B cell (primary cell): ENCODE results near the gene SVIP. TPM values are rescaled to one million over a fixed set of nuclear protein-coding genes. Genes with fewer than 3 reads are reported as not detected.

Experiments
- ATAC-seq: fragments of 200-7000 bp; cut with Tn5 transposase; one replicate; pipeline ENCODE4 v1.10.0; 2021; ENCODE audit warnings: low read depth, mild to moderate bottlenecking, moderate number of reproducible peaks, moderate library complexity
- CTCF ChIA-PET: fragments of 350-600 bp; sonication (Branson Sonifier 250); formaldehyde crosslinking; loops from one replicate; lab custom pipeline; 2021; ENCODE audit warnings: antibody characterized with exemption, inconsistent platforms; lab: Charles Lee
- POLR2A ChIA-PET: fragments of 350-600 bp; sonication (Branson Sonifier 250); formaldehyde crosslinking; loops from one replicate; lab custom pipeline; 2021; ENCODE audit warnings: antibody characterized with exemption; lab: Charles Lee
- DNase-seq: peaks from one replicate; pipeline ENCODE4 v3.0.0; 2013
- H2AFZ ChIP-seq: 2 replicates; pipeline ENCODE4 v1.6.1; 2012; ENCODE audit warnings: mild to moderate bottlenecking, low read depth, low read length; ENCODE audit not compliant: insufficient read depth, poor library complexity, severe bottlenecking
- H3K27ac ChIP-seq, 2 donors: 1 replicate in 1 of 2; 2 replicates in 1 of 2; pipeline ENCODE4 v1.5.1; 2012 to 2013; ENCODE audit warnings: low read length in 2 of 2, mild to moderate bottlenecking in 2 of 2, moderate library complexity in 1 of 2
- H3K27me3 ChIP-seq, 4 experiments: fragments of 200-600 bp in 1 of 4; sonication (generic) in 1 of 4; replicated peaks in 1 of 4; 1 replicate in 2 of 4; 2 replicates in 2 of 4; pipeline versions ENCODE4 v1.6.1 to v1.7.0; 2013 to 2016; ENCODE audit warnings: low read length in 3 of 4, mild to moderate bottlenecking in 2 of 4, mixed read lengths in 1 of 4, moderate library complexity in 1 of 4; ENCODE audit not compliant: insufficient read depth in 4 of 4, control insufficient read depth in 3 of 4; ENCODE audit errors: control extremely low read depth in 1 of 4
- H3K36me3 ChIP-seq, 2 experiments: replicated peaks in 1 of 2; 1 replicate in 1 of 2; 2 replicates in 1 of 2; pipeline versions ENCODE4 v1.6.1 to v1.7.1; 2013; ENCODE audit warnings: low read length in 1 of 2; ENCODE audit not compliant: insufficient read depth in 2 of 2, control insufficient read depth in 1 of 2; ENCODE audit errors: control extremely low read depth in 1 of 2, extremely low read depth in 1 of 2
- H3K4me1 ChIP-seq, 2 donors: fragments of 200-600 bp in 1 of 2; sonication (generic) in 1 of 2; 1 replicate in 1 of 2; 2 replicates in 1 of 2; pipeline versions ENCODE4 v1.5.1 to v1.6.1; 2013 to 2017; ENCODE audit warnings: low read length in 2 of 2; ENCODE audit not compliant: control insufficient read depth in 2 of 2, insufficient read depth in 2 of 2
- H3K4me2 ChIP-seq: replicated peaks from 2 replicates; pipeline ENCODE3; 2012; ENCODE audit warnings: mild to moderate bottlenecking, low read depth, low read length; ENCODE audit not compliant: poor library complexity, severe bottlenecking
- H3K4me3 ChIP-seq, 5 experiments: fragments of 200-600 bp in 1 of 5; sonication (generic) in 1 of 5; 1 replicate in 3 of 5; 2 replicates in 2 of 5; pipeline versions ENCODE4 v1.5.1 to v1.7.0; 2011 to 2016; ENCODE audit warnings: low read length in 4 of 5, mild to moderate bottlenecking in 4 of 5, low read depth in 2 of 5, control low read depth in 1 of 5, moderate library complexity in 1 of 5; ENCODE audit not compliant: insufficient read depth in 1 of 5; ENCODE audit errors: control extremely low read depth in 1 of 5, extremely low read depth in 1 of 5
- H3K79me2 ChIP-seq: fragments of 200-600 bp; sonication (generic); one replicate; pipeline ENCODE4 v1.6.0; 2016; ENCODE audit warnings: low read length; ENCODE audit not compliant: control insufficient read depth, insufficient read depth
- H3K9ac ChIP-seq: fragments of 200-600 bp; sonication (generic); 2 replicates; pipeline ENCODE4 v1.6.1; 2017; ENCODE audit warnings: mild to moderate bottlenecking, low read length, moderate library complexity
- H3K9me3 ChIP-seq, 3 donors: one replicate each; pipeline versions ENCODE4 v1.6.1 to v1.7.1; 2013; ENCODE audit warnings: low read length in 2 of 3; ENCODE audit not compliant: control insufficient read depth in 2 of 3, insufficient read depth in 1 of 3; ENCODE audit errors: control extremely low read depth in 1 of 3
- H4K20me1 ChIP-seq: 2 replicates; pipeline ENCODE4 v1.6.0; 2012; ENCODE audit warnings: mild to moderate bottlenecking, low read length; ENCODE audit not compliant: insufficient read depth, control insufficient read depth, poor library complexity, severe bottlenecking
- H3K27ac Mint-ChIP-seq: one replicate; pipeline ENCODE4 v1.8.0; 2021; ENCODE audit warnings: mixed read lengths
- H3K27me3 Mint-ChIP-seq: one replicate; pipeline ENCODE4 v1.8.0; 2021; ENCODE audit warnings: mixed read lengths
- H3K4me1 Mint-ChIP-seq: one replicate; pipeline ENCODE4 v1.8.0; 2021; ENCODE audit warnings: mixed read lengths
- H3K4me3 Mint-ChIP-seq: one replicate; pipeline ENCODE4 v1.8.0; 2021; ENCODE audit warnings: mixed read lengths
- H3K9me3 Mint-ChIP-seq: one replicate; pipeline ENCODE4 v1.8.0; 2022; ENCODE audit warnings: mixed read lengths; ENCODE audit not compliant: insufficient read depth
- EZH2 ChIP-seq: IDR thresholded peaks from 2 replicates; pipeline ENCODE4 v1.6.1; 2012; ENCODE audit warnings: borderline replicate concordance, low read depth, mild to moderate bottlenecking, moderate library complexity, low read length; ENCODE audit not compliant: insufficient read depth, poor library complexity, severe bottlenecking
- WGBS: methylation state at CpG from one replicate; pipeline ENCODE4 v1.1.5; 2013; ENCODE audit warnings: missing lambda C conversion rate; ENCODE audit not compliant: insufficient coverage; 5-methylcytosine and 5-hydroxymethylcytosine counted together
- intact Hi-C: fragments of 100-400 bp; cut with micrococcal nuclease; formaldehyde crosslinking; loops from one replicate; pipeline ENCODE4 v1.10.0; 2022
- polyA plus RNA-seq: library from polyadenylated mRNA; depleted of rRNA; stranded (reverse); fragments of >200 nt; gene quantifications from 2 replicates; pipeline ENCODE4 v1.2.3, GENCODE V29; 2012
- total RNA-seq, 2 donors: library from RNA; stranded (reverse); fragments of 120-200 nt in 1 of 2; gene quantifications; 1 replicate in 1 of 2; 2 replicates in 1 of 2; pipeline versions ENCODE4 v1.2.3 to v1.2.4, GENCODE V29; 2013 to 2022
- TF ChIP-seq, protein P1 (sequence below): fragments of 200-600 bp; IDR thresholded peaks from one replicate; pipeline ENCODE4 v1.8.0; 2022; ENCODE audit warnings: antibody characterized with exemption, mild to moderate bottlenecking

SVIP gene
- total and polyA plus RNA-seq, 2 donors (not counting 1 experiment from before 2014, with no cell fraction given): 5.6 to 20.4 TPM

- Histone ChIP-seq H3K4me1 (no peaks in the 10 kb centered on the region), H4K20me1 (no peaks in the 10 kb centered on the region), H3K9ac (no peak overlapping the region), H3K27ac (no peak overlapping the region), H3K27me3 (no peaks in the 10 kb centered on the region), H3K79me2 (no peaks in the 10 kb centered on the region), H3K36me3 (no peaks in the 10 kb centered on the region), H3K9me3 (no peaks in the 10 kb centered on the region), H3K4me3 (no peak overlapping the region), H3K4me2 (no peak overlapping the region), H2AFZ (no peak overlapping the region)
- Mint-ChIP-seq H3K9me3 (no peaks in the 10 kb centered on the region), H3K4me1 (no peaks in the 10 kb centered on the region), H3K27me3 (peaks cover 8% of the 10 kb centered on the region), H3K4me3 (no peak overlapping the region), H3K27ac (no peak overlapping the region)
- 56% methylated on average over 3 of the region's 9 CpGs for WGBS
- TF ChIP-seq EZH2: no peak
- TF ChIP-seq, protein P1, sequence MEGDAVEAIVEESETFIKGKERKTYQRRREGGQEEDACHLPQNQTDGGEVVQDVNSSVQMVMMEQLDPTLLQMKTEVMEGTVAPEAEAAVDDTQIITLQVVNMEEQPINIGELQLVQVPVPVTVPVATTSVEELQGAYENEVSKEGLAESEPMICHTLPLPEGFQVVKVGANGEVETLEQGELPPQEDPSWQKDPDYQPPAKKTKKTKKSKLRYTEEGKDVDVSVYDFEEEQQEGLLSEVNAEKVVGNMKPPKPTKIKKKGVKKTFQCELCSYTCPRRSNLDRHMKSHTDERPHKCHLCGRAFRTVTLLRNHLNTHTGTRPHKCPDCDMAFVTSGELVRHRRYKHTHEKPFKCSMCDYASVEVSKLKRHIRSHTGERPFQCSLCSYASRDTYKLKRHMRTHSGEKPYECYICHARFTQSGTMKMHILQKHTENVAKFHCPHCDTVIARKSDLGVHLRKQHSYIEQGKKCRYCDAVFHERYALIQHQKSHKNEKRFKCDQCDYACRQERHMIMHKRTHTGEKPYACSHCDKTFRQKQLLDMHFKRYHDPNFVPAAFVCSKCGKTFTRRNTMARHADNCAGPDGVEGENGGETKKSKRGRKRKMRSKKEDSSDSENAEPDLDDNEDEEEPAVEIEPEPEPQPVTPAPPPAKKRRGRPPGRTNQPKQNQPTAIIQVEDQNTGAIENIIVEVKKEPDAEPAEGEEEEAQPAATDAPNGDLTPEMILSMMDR: peak; percentile 90
- CTCF ChIA-PET: interaction anchor here (0.7 to 3.8 kb wide), 23 partner anchors 10 to 543 kb away, joined by 3 to 43 read pairs (median 5); partner anchors contain the start of gene SVIP
- DNase-seq (peak; percentile 51), ATAC-seq (peak; percentile 62)
- intact Hi-C loops: loop anchor here (1.0 kb wide), 1 partner anchor 453 kb away; no protein-coding TSS in a partner anchor
- POLR2A ChIA-PET: no interaction called here
Observed at GRCh38 chr11:22787551-22788162, 41.9 kb downstream of the SVIP start.

- Mint-ChIP-seq H3K4me1 (no peaks in the 10 kb centered on the region), H3K4me3 (no peak overlapping the region), H3K27me3 (peaks cover 8% of the 10 kb centered on the region), H3K9me3 (no peaks in the 10 kb centered on the region), H3K27ac (no peak overlapping the region)
- Histone ChIP-seq H3K27ac (no peak overlapping the region), H3K4me3 (no peak overlapping the region), H3K9me3 (no peaks in the 10 kb centered on the region), H3K79me2 (no peaks in the 10 kb centered on the region), H3K36me3 (no peaks in the 10 kb centered on the region), H4K20me1 (no peaks in the 10 kb centered on the region), H3K4me2 (no peak overlapping the region), H3K9ac (no peak overlapping the region), H2AFZ (no peak overlapping the region), H3K27me3 (no peaks in the 10 kb centered on the region), H3K4me1 (no peaks in the 10 kb centered on the region)
- ATAC-seq (no peak), DNase-seq (no peak)
- POLR2A ChIA-PET: no interaction called here
- CTCF ChIA-PET: interaction anchor here (0.8 to 3.8 kb wide), 13 partner anchors 10 to 542 kb away, joined by 3 to 43 read pairs (median 7); partner anchors contain the start of gene SVIP
- TF ChIP-seq, protein P1: no peak
- no peak for TF ChIP-seq EZH2
- intact Hi-C loops: loop anchor here (1.0 kb wide), 1 partner anchor 453 kb away; no protein-coding TSS in a partner anchor
- WGBS: no CpG with 5 or more reads among the region's 2 CpGs
Observed at GRCh38 chr11:22787055-22787454, 42.5 kb downstream of the SVIP start.
